Measurements from ENCODE around the gene PRPS1. TPM values are rescaled to one million over a fixed set of nuclear protein-coding genes. Genes with fewer than 3 reads are reported as not detected.

PRPS1 gene
- total RNA-seq, 4 donors from 2014 or later = 23.5 to 33.4 (median 27.5) TPM

DNA sequence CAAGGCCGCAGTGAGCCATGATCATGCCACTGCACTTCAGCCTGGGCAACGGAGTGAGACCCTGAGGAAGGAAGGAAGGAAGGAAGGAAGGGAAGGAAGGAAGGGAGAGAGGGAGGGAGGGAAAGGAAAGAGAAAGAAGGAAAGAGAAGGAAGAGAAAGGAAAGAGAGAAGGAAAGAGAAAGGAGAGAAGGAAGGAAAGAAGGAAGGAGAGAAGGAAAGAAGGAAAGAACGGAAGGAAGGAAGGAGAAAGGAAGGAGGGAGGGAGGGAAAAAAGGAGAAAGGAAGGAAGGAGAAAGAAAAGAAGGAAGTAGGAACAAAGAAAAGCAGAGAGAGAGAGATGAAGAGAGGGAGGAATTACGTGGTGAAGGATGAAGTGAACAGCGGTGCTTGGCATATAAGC, 30.4 kb downstream of the PRPS1 start:
- ATAC-seq = no peak
- no peaks in the 10 kb centered on the region for H3K9me3 ChIP-seq
- H3K4me1 ChIP-seq = peaks cover 0 to 13% (median 7%) of the 10 kb centered on the region in 3 donors
- no peak for TF ChIP-seq POLR2A (IDR thresholded peaks at IDR 0.05)
- no peak for TF ChIP-seq POLR2AphosphoS5 (IDR thresholded peaks at IDR 0.05)
- no peak for TF ChIP-seq EP300 (IDR thresholded peaks at IDR 0.05)
- TF ChIP-seq, protein P1, sequence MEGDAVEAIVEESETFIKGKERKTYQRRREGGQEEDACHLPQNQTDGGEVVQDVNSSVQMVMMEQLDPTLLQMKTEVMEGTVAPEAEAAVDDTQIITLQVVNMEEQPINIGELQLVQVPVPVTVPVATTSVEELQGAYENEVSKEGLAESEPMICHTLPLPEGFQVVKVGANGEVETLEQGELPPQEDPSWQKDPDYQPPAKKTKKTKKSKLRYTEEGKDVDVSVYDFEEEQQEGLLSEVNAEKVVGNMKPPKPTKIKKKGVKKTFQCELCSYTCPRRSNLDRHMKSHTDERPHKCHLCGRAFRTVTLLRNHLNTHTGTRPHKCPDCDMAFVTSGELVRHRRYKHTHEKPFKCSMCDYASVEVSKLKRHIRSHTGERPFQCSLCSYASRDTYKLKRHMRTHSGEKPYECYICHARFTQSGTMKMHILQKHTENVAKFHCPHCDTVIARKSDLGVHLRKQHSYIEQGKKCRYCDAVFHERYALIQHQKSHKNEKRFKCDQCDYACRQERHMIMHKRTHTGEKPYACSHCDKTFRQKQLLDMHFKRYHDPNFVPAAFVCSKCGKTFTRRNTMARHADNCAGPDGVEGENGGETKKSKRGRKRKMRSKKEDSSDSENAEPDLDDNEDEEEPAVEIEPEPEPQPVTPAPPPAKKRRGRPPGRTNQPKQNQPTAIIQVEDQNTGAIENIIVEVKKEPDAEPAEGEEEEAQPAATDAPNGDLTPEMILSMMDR (IDR thresholded peaks at IDR 0.05) = no peak
- no peak overlapping the region for H3K4me3 ChIP-seq
- H3K27me3 ChIP-seq = no peaks in the 10 kb centered on the region
- no peak overlapping the region for H3K27ac ChIP-seq
- 74 to 84% methylated on average over 3 to 5 of the region's 5 CpGs for WGBS, 2 donors (ENCODE audit: low coverage in 1 of 2)
- peaks cover 0 to 3% of the 10 kb centered on the region in 2 donors for H3K36me3 ChIP-seq

DNA sequence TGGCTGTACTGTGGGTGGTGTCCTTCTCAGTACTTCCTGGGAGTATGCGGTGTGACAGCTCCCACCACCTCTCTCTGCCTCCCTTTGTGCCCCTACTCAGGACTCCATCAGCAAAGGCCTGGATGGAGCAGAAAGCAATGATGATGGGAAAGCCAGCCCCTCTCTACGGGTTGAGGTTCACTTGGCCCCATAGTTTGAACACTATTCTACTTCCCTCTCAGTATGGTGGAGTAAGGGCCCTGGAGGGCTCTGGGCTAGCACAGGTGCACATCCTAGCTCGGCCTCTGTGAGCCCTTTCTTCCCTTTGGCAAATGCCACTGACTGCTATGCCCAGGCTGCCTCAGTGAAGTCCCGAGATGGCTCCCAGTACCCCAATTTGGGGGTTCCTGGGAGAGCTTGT, 31.0 kb downstream of the PRPS1 start:
- WGBS, 2 donors (ENCODE audit: low coverage in 1 of 2) = no CpG with 5 or more reads among the region's 4 CpGs
- Histone ChIP-seq H3K4me3 (no peak overlapping the region), H3K27ac (no peak overlapping the region), H3K36me3 (peaks cover 0 to 9% of the 10 kb centered on the region in 2 donors), H3K4me1 (peaks cover 0 to 13% (median 7%) of the 10 kb centered on the region in 3 donors), H3K9me3 (no peaks in the 10 kb centered on the region), H3K27me3 (no peaks in the 10 kb centered on the region)
- TF ChIP-seq EP300 (IDR thresholded peaks at IDR 0.05) (no peak), POLR2AphosphoS5 (IDR thresholded peaks at IDR 0.05) (no peak), POLR2A (IDR thresholded peaks at IDR 0.05) (no peak)
- TF ChIP-seq, protein P1 (IDR thresholded peaks at IDR 0.05) = no peak
- ATAC-seq = no peak

DNA sequence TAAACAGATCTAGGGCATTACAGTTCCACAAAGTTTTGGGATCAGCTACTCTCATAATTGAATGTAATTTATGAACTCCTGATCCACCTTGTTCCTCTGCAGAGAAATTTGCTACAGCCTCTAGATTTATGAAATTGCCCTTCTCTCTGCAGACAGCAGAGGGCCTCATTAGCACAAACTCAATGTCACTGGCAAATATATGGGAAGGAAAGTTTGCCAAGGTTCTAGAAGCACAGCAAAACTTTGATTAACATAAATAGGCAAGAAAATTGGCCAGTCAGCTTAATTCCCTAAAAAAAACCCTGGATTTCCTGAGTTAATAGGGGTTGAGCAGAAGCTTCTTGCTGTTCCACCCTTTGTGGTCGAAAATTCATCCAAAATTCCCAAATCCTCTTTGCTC, 31.5 kb downstream of the PRPS1 start:
- no peak overlapping the region for H3K27ac ChIP-seq
- no peak for TF ChIP-seq POLR2A (IDR thresholded peaks at IDR 0.05)
- TF ChIP-seq, protein P1 (IDR thresholded peaks at IDR 0.05) = peak; percentile 34 to 73 (median 70)

DNA sequence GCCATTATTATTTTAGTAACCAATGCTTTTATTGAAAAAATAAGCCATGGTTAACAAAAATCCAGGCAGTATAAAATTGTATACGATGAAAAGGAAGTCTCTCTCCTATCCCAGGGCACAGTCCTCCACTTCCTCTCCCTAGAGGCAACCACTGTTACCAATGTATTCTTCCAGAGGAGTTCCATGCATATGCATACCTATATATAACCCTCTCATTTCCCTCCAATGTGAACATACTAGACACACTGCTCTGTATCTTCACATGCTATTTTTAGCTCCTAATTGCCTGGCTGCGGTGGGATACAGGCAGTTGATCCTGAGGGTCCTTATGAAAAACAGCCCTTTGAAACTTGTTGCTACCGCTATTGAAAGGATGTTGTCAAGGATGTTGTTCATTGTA, 33.8 kb downstream of the PRPS1 start:
- no peak overlapping the region for H3K4me3 ChIP-seq
- H3K27ac ChIP-seq = no peak overlapping the region
- 30 to 33% methylated on average over 1 to 2 of the region's 3 CpGs for WGBS, 2 donors (ENCODE audit: low coverage in 1 of 2)
- TF ChIP-seq POLR2A (IDR thresholded peaks at IDR 0.05) = no peak
- TF ChIP-seq, protein P1 (IDR thresholded peaks at IDR 0.05) = no peak
- TF ChIP-seq POLR2AphosphoS5 (IDR thresholded peaks at IDR 0.05) = no peak
- H3K9me3 ChIP-seq = no peaks in the 10 kb centered on the region
- ATAC-seq = no peak
- peaks cover 0 to 11% of the 10 kb centered on the region in 2 donors for H3K36me3 ChIP-seq
- no peaks in the 10 kb centered on the region for H3K27me3 ChIP-seq
- H3K4me1 ChIP-seq = peaks cover 0 to 7% (median 0%) of the 10 kb centered on the region in 3 donors

More for the DNA sequence above, 31.5 kb downstream of the PRPS1 start:
- no peak for ATAC-seq
- Histone ChIP-seq H3K4me1 (peaks cover 0 to 12% (median 4%) of the 10 kb centered on the region in 3 donors), H3K36me3 (peaks cover 0 to 11% of the 10 kb centered on the region in 2 donors), H3K4me3 (no peak overlapping the region), H3K9me3 (no peaks in the 10 kb centered on the region), H3K27me3 (no peaks in the 10 kb centered on the region)
- 100% methylated on average over 1 of the region's 1 CpG; no CpG with 5 or more reads in 1 of the 2 donors for WGBS, 2 donors (ENCODE audit: low coverage in 1 of 2)

DNA sequence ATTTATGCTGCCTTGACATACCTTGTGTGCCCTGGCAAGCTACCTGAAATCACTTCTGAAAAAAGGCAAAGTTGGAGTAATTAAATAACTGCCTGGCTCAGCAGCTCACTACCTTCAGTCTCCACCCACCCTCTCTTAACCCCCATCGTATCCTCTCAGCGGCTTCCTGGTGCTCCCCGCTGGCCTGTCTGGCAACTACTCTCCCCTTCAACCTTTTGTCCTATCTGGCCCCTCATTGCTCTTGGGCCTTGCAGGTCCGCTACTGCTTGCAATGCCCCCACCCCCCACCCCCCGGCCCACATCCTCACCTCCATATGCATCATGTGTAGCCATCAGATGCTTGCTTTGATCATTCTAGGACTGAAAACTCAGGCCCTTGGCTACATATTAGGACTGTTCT, 34.5 kb downstream of the PRPS1 start:
- H3K4me1 ChIP-seq = peaks cover 0 to 7% (median 0%) of the 10 kb centered on the region in 3 donors
- H3K4me3 ChIP-seq = no peak overlapping the region
- H3K36me3 ChIP-seq = peaks cover 0 to 8% of the 10 kb centered on the region in 2 donors
- H3K27me3 ChIP-seq = no peaks in the 10 kb centered on the region
- ATAC-seq = no peak
- no peak overlapping the region for H3K27ac ChIP-seq
- H3K9me3 ChIP-seq = no peaks in the 10 kb centered on the region
- TF ChIP-seq POLR2A (IDR thresholded peaks at IDR 0.05) (no peak), EP300 (IDR thresholded peaks at IDR 0.05) (no peak), POLR2AphosphoS5 (IDR thresholded peaks at IDR 0.05) (no peak)
- TF ChIP-seq, protein P1 (IDR thresholded peaks at IDR 0.05) = no peak
- WGBS, 2 donors (ENCODE audit: low coverage in 1 of 2) = 83% methylated on average over 3 of the region's 5 CpGs; no CpG with 5 or more reads in 1 of the 2 donors

All from gastroesophageal sphincter (tissue), 4 donors.